Liver (tissue), 9 donors: ENCODE results near the gene TMTC2. TPM values are rescaled to one million over a fixed set of nuclear protein-coding genes. Genes with fewer than 3 reads are reported as not detected.

Experiments
- DNase-seq: peaks from one replicate; pipeline ENCODE4 v3.0.0-alpha.2; 2017; ENCODE audit warnings: low spot score
- H3K27ac ChIP-seq, 2 donors: one replicate each; pipeline ENCODE4 v1.7.0; 2013; ENCODE audit warnings: inconsistent platforms in 2 of 2, low read length in 2 of 2, control low read depth in 1 of 2, low read depth in 1 of 2, mild to moderate bottlenecking in 1 of 2
- H3K27me3 ChIP-seq, 4 donors: one replicate each; pipeline versions ENCODE4 v1.6.1 to v1.7.0; 2013; ENCODE audit warnings: low read length in 3 of 4, inconsistent platforms in 1 of 4, mild to moderate bottlenecking in 1 of 4, moderate library complexity in 1 of 4; ENCODE audit not compliant: control insufficient read depth in 4 of 4, insufficient read depth in 4 of 4
- H3K36me3 ChIP-seq, 4 donors: one replicate each; pipeline versions ENCODE4 v1.6.1 to v1.7.0; 2013; ENCODE audit warnings: low read length in 3 of 4, mild to moderate bottlenecking in 3 of 4, low read depth in 1 of 4, moderate library complexity in 1 of 4; ENCODE audit not compliant: control insufficient read depth in 4 of 4, insufficient read depth in 3 of 4
- H3K4me1 ChIP-seq, 4 donors: one replicate each; pipeline versions ENCODE4 v1.6.1 to v1.7.0; 2013; ENCODE audit warnings: low read length in 3 of 4, mild to moderate bottlenecking in 3 of 4, moderate library complexity in 1 of 4; ENCODE audit not compliant: control insufficient read depth in 4 of 4, insufficient read depth in 4 of 4
- H3K4me3 ChIP-seq, 3 donors: one replicate each; pipeline versions ENCODE4 v1.6.1 to v1.7.0; 2013; ENCODE audit warnings: low read length in 3 of 3, control low read depth in 1 of 3, low read depth in 1 of 3, mild to moderate bottlenecking in 1 of 3
- H3K9ac ChIP-seq, 2 donors: one replicate each; pipeline ENCODE4 v1.7.0; 2013; ENCODE audit warnings: low read length in 2 of 2, mild to moderate bottlenecking in 2 of 2, moderate library complexity in 2 of 2, control low read depth in 1 of 2, low read depth in 1 of 2
- H3K9me3 ChIP-seq, 4 donors: one replicate each; pipeline versions ENCODE4 v1.6.1 to v1.7.0; 2013; ENCODE audit warnings: low read length in 3 of 4; ENCODE audit not compliant: control insufficient read depth in 4 of 4
- EGR1 ChIP-seq, 2 donors: IDR thresholded peaks; 2 replicates each; pipeline ENCODE4 v1.6.1; 2016 to 2018; ENCODE audit warnings: antibody characterized with exemption in 2 of 2, low read depth in 2 of 2
- FOXA1 ChIP-seq: IDR thresholded peaks from 2 replicates; pipeline ENCODE4 v1.6.1; 2016; ENCODE audit warnings: antibody characterized with exemption
- FOXA2 ChIP-seq: IDR thresholded peaks from 2 replicates; pipeline ENCODE4 v1.6.1; 2016; ENCODE audit warnings: antibody characterized with exemption
- GABPA ChIP-seq, 2 donors: IDR thresholded peaks in 1 of 2; conservative IDR thresholded peaks in 1 of 2; 2 replicates each; pipeline ENCODE4 v1.6.1; 2016; ENCODE audit warnings: antibody characterized with exemption in 2 of 2, mild to moderate bottlenecking in 1 of 2, moderate library complexity in 1 of 2
- HNF4A ChIP-seq, 2 donors: conservative IDR thresholded peaks; 2 replicates each; pipeline ENCODE4 v1.6.1; 2016; ENCODE audit warnings: antibody characterized with exemption in 2 of 2, mild to moderate bottlenecking in 2 of 2
- HNF4G ChIP-seq: IDR thresholded peaks from 2 replicates; pipeline ENCODE4 v1.6.1; 2016; ENCODE audit warnings: antibody characterized with exemption
- RXRA ChIP-seq, 2 donors: IDR thresholded peaks; 2 replicates each; pipeline ENCODE4 v1.6.1; 2017 to 2018; ENCODE audit warnings: antibody characterized with exemption in 2 of 2, mild to moderate bottlenecking in 1 of 2
- TAF1 ChIP-seq: conservative IDR thresholded peaks from 2 replicates; pipeline ENCODE4 v1.6.1; 2016; ENCODE audit warnings: antibody characterized with exemption, mild to moderate bottlenecking
- YY1 ChIP-seq: IDR thresholded peaks from 2 replicates; pipeline ENCODE4 v1.6.1; 2016; ENCODE audit warnings: antibody characterized with exemption, mild to moderate bottlenecking
- WGBS: extraction: QIAGEN DNeasy Blood & Tissue Kit; methylation state at CpG from one replicate; pipeline ENCODE4 v1.1.7; 2013; 5-methylcytosine and 5-hydroxymethylcytosine counted together
- polyA plus RNA-seq, 2 donors: library from polyadenylated mRNA; stranded (reverse) in 1 of 2; unstranded in 1 of 2; fragments of 200-250 nt in 1 of 2; fragments of >200 nt in 1 of 2; fragmentation: Nextera tagmentation in 1 of 2; extraction: Ambion mirVana in 1 of 2; gene quantifications; one replicate each; pipeline versions ENCODE4 v1.2.1 to v1.2.3, GENCODE V29; 2013 to 2015
- total RNA-seq, 2 donors: library from RNA; depleted of rRNA; stranded (reverse); fragments of >200 nt; gene quantifications; one replicate each; pipeline ENCODE4 v1.2.3, GENCODE V29; 2014
- TF ChIP-seq, protein P1 (sequence below): IDR thresholded peaks from 2 replicates; pipeline ENCODE4 v1.6.1; 2016; ENCODE audit warnings: antibody characterized with exemption
- TF ChIP-seq, protein P2 (sequence below): IDR thresholded peaks from 2 replicates; pipeline ENCODE4 v1.6.1; 2016; ENCODE audit warnings: antibody characterized with exemption
- TF ChIP-seq, protein P3 (sequence below): fragments of 150-350 bp; IDR thresholded peaks from 2 replicates; pipeline ENCODE4 v1.5.1; 2017; ENCODE audit warnings: improper control_type of control experiment, low read depth, low read length; ENCODE audit not compliant: missing input control
- TF ChIP-seq, protein P4 (sequence below): IDR thresholded peaks from 2 replicates; pipeline ENCODE4 v1.6.1; 2016; ENCODE audit warnings: antibody characterized with exemption, mild to moderate bottlenecking
- TF ChIP-seq, protein P5 (sequence below): IDR thresholded peaks from 2 replicates; pipeline ENCODE4 v1.6.1; 2016; ENCODE audit warnings: antibody characterized with exemption
- donor health status: healthy.
- donor health status: healthy.
- donor health status: healthy.
- donor health status: healthy.
- donor health status: healthy.

Gene TMTC2
- total and polyA plus RNA-seq, 4 donors, result 0.36 to 3.0 (median 0.61) TPM

DNA sequence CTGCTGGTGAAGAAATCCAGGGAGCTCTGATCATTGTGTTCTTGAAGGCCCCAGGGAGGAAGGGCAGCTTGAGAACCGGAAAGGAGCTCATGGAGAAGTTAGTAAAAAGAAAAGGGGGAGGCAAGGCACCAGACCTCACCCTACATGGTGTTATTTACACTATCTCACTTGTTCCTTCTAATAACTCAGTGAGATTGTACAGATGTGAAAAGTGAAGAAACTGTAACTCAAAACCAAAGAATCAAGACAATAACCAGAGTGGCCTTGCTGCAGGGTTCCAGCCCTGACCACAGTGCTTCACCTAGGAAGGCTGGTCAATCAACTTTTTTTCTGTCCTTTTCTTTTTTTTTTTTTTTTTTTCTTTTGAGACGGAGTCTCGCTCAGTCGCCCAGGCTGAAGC, 353.6 kb downstream of the TMTC2 start (continued):
- TF ChIP-seq, protein P1, sequence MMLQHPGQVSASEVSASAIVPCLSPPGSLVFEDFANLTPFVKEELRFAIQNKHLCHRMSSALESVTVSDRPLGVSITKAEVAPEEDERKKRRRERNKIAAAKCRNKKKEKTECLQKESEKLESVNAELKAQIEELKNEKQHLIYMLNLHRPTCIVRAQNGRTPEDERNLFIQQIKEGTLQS, result no peak
- no peak for TF ChIP-seq GABPA (IDR thresholded peaks at IDR 0.05 in 1 of 2, conservative IDR thresholded peaks at IDR 0.05 in 1 of 2)
- TF ChIP-seq, protein P2, sequence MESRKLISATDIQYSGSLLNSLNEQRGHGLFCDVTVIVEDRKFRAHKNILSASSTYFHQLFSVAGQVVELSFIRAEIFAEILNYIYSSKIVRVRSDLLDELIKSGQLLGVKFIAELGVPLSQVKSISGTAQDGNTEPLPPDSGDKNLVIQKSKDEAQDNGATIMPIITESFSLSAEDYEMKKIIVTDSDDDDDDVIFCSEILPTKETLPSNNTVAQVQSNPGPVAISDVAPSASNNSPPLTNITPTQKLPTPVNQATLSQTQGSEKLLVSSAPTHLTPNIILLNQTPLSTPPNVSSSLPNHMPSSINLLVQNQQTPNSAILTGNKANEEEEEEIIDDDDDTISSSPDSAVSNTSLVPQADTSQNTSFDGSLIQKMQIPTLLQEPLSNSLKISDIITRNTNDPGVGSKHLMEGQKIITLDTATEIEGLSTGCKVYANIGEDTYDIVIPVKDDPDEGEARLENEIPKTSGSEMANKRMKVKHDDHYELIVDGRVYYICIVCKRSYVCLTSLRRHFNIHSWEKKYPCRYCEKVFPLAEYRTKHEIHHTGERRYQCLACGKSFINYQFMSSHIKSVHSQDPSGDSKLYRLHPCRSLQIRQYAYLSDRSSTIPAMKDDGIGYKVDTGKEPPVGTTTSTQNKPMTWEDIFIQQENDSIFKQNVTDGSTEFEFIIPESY, result no peak
- no peak for TF ChIP-seq HNF4G

DNA sequence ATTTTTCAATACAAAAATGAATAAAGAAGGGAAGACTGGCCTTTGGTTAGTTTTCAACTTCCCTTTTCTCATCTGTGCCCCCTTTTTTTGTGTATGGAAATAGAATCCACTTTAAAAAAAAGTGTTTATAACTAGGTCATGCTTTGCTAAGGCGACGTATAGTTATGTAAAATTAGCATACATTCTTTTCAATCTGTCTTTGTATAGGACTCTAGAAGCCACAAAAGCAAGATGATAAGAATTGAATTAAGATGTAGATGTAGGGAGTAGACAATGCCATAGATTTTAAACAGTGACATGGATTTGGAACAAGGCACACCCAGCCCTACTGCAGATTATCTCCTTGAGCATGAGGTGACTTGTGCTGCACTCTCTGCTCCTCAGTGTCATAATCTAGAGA, 354.3 kb downstream of the TMTC2 start:
- no peaks in the 10 kb centered on the region for H3K9me3 ChIP-seq
- no peak for TF ChIP-seq GABPA (IDR thresholded peaks at IDR 0.05 in 1 of 2, conservative IDR thresholded peaks at IDR 0.05 in 1 of 2)
- 89% methylated on average over 2 of the region's 2 CpGs for WGBS
- H3K4me1 ChIP-seq, result no peaks in the 10 kb centered on the region
- H3K9ac ChIP-seq, result no peak overlapping the region
- H3K27me3 ChIP-seq, result no peaks in the 10 kb centered on the region
- no peak overlapping the region for H3K4me3 ChIP-seq
- no peak for DNase-seq
- no peaks in the 10 kb centered on the region for H3K36me3 ChIP-seq
- H3K27ac ChIP-seq, result no peak overlapping the region

DNA sequence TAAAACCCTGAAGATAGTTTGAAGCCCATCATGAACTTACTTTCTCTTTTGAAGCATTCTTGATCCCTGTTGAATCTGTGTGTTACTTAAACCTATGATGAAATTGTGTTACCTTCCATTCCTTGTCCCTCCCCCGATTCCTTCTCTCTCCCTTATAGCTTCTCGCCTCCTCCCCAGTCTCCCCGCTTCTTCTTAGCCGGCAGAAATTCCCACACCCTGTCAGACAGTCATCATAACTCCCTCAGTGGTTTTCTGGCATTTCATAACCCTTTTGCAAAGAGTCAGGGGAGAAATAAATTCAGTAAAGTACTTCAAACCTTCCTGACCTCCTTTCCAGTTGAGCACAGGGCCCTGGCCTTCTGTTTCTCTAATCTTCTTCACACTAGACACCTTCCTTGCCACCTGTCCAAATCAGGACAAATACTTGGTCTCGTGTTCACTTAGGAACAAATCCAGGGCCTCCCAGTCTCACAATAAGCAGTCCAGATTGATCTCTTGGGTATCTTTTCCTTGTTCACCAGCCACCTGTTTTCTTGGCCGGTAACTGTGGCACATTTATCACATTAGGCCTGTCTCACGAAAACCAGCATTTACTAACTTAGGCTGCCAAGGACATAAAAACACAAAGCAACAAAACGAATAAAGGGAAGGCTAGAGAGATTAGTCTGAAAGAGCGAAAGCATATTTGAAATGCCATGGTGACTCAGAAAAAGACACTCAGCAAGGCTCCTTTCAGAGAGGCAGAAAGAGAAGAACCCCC, 355.9 kb downstream of the TMTC2 start:
- no peak overlapping the region for H3K9ac ChIP-seq
- DNase-seq, result no peak
- no peak overlapping the region for H3K27ac ChIP-seq
- no peaks in the 10 kb centered on the region for H3K4me1 ChIP-seq
- no peaks in the 10 kb centered on the region for H3K27me3 ChIP-seq
- WGBS, result 78% methylated on average over 9 of the region's 9 CpGs
- no peaks in the 10 kb centered on the region for H3K9me3 ChIP-seq
- H3K36me3 ChIP-seq, result no peaks in the 10 kb centered on the region
- TF ChIP-seq, protein P3, sequence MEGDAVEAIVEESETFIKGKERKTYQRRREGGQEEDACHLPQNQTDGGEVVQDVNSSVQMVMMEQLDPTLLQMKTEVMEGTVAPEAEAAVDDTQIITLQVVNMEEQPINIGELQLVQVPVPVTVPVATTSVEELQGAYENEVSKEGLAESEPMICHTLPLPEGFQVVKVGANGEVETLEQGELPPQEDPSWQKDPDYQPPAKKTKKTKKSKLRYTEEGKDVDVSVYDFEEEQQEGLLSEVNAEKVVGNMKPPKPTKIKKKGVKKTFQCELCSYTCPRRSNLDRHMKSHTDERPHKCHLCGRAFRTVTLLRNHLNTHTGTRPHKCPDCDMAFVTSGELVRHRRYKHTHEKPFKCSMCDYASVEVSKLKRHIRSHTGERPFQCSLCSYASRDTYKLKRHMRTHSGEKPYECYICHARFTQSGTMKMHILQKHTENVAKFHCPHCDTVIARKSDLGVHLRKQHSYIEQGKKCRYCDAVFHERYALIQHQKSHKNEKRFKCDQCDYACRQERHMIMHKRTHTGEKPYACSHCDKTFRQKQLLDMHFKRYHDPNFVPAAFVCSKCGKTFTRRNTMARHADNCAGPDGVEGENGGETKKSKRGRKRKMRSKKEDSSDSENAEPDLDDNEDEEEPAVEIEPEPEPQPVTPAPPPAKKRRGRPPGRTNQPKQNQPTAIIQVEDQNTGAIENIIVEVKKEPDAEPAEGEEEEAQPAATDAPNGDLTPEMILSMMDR, result no peak
- TF ChIP-seq RXRA (IDR thresholded peaks at IDR 0.05) (no peak), HNF4G (no peak), EGR1 (IDR thresholded peaks at IDR 0.05; ENCODE audit: low read depth in 2 of 2) (no peak), YY1 (no peak), HNF4A (conservative IDR thresholded peaks at IDR 0.05) (no peak), TAF1 (no peak), FOXA1 (no peak), FOXA2 (no peak)
- TF ChIP-seq, protein P4, sequence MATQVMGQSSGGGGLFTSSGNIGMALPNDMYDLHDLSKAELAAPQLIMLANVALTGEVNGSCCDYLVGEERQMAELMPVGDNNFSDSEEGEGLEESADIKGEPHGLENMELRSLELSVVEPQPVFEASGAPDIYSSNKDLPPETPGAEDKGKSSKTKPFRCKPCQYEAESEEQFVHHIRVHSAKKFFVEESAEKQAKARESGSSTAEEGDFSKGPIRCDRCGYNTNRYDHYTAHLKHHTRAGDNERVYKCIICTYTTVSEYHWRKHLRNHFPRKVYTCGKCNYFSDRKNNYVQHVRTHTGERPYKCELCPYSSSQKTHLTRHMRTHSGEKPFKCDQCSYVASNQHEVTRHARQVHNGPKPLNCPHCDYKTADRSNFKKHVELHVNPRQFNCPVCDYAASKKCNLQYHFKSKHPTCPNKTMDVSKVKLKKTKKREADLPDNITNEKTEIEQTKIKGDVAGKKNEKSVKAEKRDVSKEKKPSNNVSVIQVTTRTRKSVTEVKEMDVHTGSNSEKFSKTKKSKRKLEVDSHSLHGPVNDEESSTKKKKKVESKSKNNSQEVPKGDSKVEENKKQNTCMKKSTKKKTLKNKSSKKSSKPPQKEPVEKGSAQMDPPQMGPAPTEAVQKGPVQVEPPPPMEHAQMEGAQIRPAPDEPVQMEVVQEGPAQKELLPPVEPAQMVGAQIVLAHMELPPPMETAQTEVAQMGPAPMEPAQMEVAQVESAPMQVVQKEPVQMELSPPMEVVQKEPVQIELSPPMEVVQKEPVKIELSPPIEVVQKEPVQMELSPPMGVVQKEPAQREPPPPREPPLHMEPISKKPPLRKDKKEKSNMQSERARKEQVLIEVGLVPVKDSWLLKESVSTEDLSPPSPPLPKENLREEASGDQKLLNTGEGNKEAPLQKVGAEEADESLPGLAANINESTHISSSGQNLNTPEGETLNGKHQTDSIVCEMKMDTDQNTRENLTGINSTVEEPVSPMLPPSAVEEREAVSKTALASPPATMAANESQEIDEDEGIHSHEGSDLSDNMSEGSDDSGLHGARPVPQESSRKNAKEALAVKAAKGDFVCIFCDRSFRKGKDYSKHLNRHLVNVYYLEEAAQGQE, result no peak
- TF ChIP-seq, protein P5, sequence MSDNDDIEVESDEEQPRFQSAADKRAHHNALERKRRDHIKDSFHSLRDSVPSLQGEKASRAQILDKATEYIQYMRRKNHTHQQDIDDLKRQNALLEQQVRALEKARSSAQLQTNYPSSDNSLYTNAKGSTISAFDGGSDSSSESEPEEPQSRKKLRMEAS, result no peak
- TF ChIP-seq, protein P1, result no peak
- no peak overlapping the region for H3K4me3 ChIP-seq
